Neural cell (in vitro differentiated cells): ENCODE measurements around the gene LGALS3BP. TPM values are rescaled to one million over a fixed set of nuclear protein-coding genes. Genes with fewer than 3 reads are reported as not detected.

Experiments used
- H2AFZ ChIP-seq: fragments of 200-600, 300-800 bp; sonication (generic), shearing (Covaris generic); 2 replicates; pipeline ENCODE4 v1.6.0; 2014; ENCODE audit warnings: low read depth, mild to moderate bottlenecking, antibody characterized with exemption, low read length, moderate library complexity
- H3F3A ChIP-seq: fragments of 200-600 bp; shearing (Covaris generic); 2 replicates; pipeline ENCODE4 v1.6.1; 2016; ENCODE audit warnings: mild to moderate bottlenecking, moderate library complexity, mixed read lengths, antibody characterized with exemption, low read length; ENCODE audit not compliant: insufficient read depth, poor library complexity, severe bottlenecking
- H3K27ac ChIP-seq: fragments of 200-600, 300-800 bp; sonication (generic), shearing (Covaris generic); 2 replicates; pipeline ENCODE4 v1.5.1; 2014; ENCODE audit warnings: mild to moderate bottlenecking, low read length, moderate library complexity
- H3K27me3 ChIP-seq: fragments of 300-800, 200-600 bp; sonication (generic), shearing (Covaris generic); 2 replicates; pipeline ENCODE4 v1.6.0; 2014; ENCODE audit warnings: mild to moderate bottlenecking, low read depth, low read length, moderate library complexity; ENCODE audit not compliant: insufficient read depth
- H3K36me3 ChIP-seq: fragments of 300-800, 200-600 bp; sonication (generic), shearing (Covaris generic); 2 replicates; pipeline ENCODE4 v1.5.1; 2014; ENCODE audit warnings: mild to moderate bottlenecking, antibody characterized with exemption, low read length, moderate library complexity; ENCODE audit not compliant: insufficient read depth
- H3K4me2 ChIP-seq: fragments of 300-800, 200-600 bp; sonication (generic), shearing (Covaris generic); 2 replicates; pipeline ENCODE4 v1.6.0; 2014; ENCODE audit warnings: mild to moderate bottlenecking, low read length
- H3K4me3 ChIP-seq: fragments of 300-800, 200-600 bp; sonication (generic), shearing (Covaris generic); 2 replicates; pipeline ENCODE4 v1.5.1; 2014; ENCODE audit warnings: mild to moderate bottlenecking, low read length, moderate library complexity
- H3K79me2 ChIP-seq: fragments of 200-600 bp; shearing (Covaris generic); replicated peaks from 2 replicates; pipeline ENCODE4 v1.6.0; 2014; ENCODE audit warnings: mild to moderate bottlenecking, low read length, moderate library complexity; ENCODE audit not compliant: insufficient read depth
- H3K9ac ChIP-seq: fragments of 300-800, 200-600 bp; sonication (generic), shearing (Covaris generic); 2 replicates; pipeline ENCODE4 v1.6.1; 2016; ENCODE audit warnings: mild to moderate bottlenecking, low read length, mixed read lengths
- H3K9me2 ChIP-seq: fragments of 200-600 bp; shearing (Covaris generic); 2 replicates; pipeline ENCODE4 v1.6.1; 2016; ENCODE audit warnings: mild to moderate bottlenecking, low read length, mixed read lengths; ENCODE audit not compliant: insufficient read depth
- H3K9me3 ChIP-seq: fragments of 200-600, 300-800 bp; sonication (generic), shearing (Covaris generic); 2 replicates; pipeline ENCODE4 v1.6.1; 2016; ENCODE audit warnings: mild to moderate bottlenecking, mixed run types, low read length, moderate library complexity, mixed read lengths
- H4K20me1 ChIP-seq: fragments of 200-600 bp; shearing (Covaris generic); 2 replicates; pipeline ENCODE4 v1.6.1; 2016; ENCODE audit warnings: mild to moderate bottlenecking, mixed run types; ENCODE audit not compliant: insufficient read depth
- CTCF ChIP-seq: fragments of 450-650 bp; IDR thresholded peaks from 2 replicates; pipeline ENCODE4 v1.5.1; 2014; ENCODE audit warnings: antibody characterized with exemption, mild to moderate bottlenecking, moderate library complexity; ENCODE audit not compliant: poor library complexity, severe bottlenecking
- EP300 ChIP-seq: fragments of 450-650 bp; conservative IDR thresholded peaks from 2 replicates; pipeline ENCODE4 v1.6.1; 2014; ENCODE audit warnings: antibody characterized with exemption, mild to moderate bottlenecking, moderate library complexity; ENCODE audit not compliant: poor library complexity, severe bottlenecking
- EZH2 ChIP-seq: fragments of 200-600, 300-800 bp; shearing (Covaris generic), sonication (generic); IDR thresholded peaks from 2 replicates; pipeline ENCODE4 v1.6.1; 2014; ENCODE audit warnings: antibody characterized with exemption, low read length, borderline replicate concordance, mild to moderate bottlenecking; ENCODE audit not compliant: insufficient read depth, poor library complexity, severe bottlenecking
- MXI1 ChIP-seq: fragments of 450-650 bp; conservative IDR thresholded peaks from 2 replicates; pipeline ENCODE4 v1.6.1; 2014; ENCODE audit warnings: antibody characterized with exemption, mild to moderate bottlenecking; ENCODE audit not compliant: poor library complexity, severe bottlenecking
- POLR2AphosphoS5 ChIP-seq: IDR thresholded peaks from 2 replicates; pipeline ENCODE4 v1.6.1; 2012
- RAD21 ChIP-seq: fragments of 450-650 bp; conservative IDR thresholded peaks from 2 replicates; pipeline ENCODE4 v1.6.1; 2014; ENCODE audit warnings: antibody characterized with exemption, mild to moderate bottlenecking, moderate library complexity
- REST ChIP-seq: IDR thresholded peaks from 2 replicates; pipeline ENCODE4 v1.6.1; 2012; ENCODE audit warnings: borderline replicate concordance
- SMC3 ChIP-seq: fragments of 450-650 bp; conservative IDR thresholded peaks from 2 replicates; pipeline ENCODE4 v1.6.1; 2014; ENCODE audit warnings: antibody characterized with exemption, mild to moderate bottlenecking, moderate library complexity; ENCODE audit not compliant: poor library complexity
- TAF1 ChIP-seq: IDR thresholded peaks from 2 replicates; pipeline ENCODE4 v1.6.1; 2012; ENCODE audit warnings: low read depth
- polyA plus RNA-seq: library from polyadenylated mRNA; depleted of rRNA; stranded (reverse); fragments of >200 nt; gene quantifications from 2 replicates; pipeline ENCODE4 v1.2.3, GENCODE V29; 2014

The LGALS3BP gene
- polyA plus RNA-seq, 1 donor from 2014 or later: 5.4 TPM

GRCh38 chr17:78947235-78948149 is 32.2 kb downstream of the LGALS3BP start:
- H3K9me2 ChIP-seq: no peaks in the 10 kb centered on the region
- H3K36me3 ChIP-seq: no peaks in the 10 kb centered on the region
- H3F3A ChIP-seq: no peaks in the 10 kb centered on the region
- no peak overlapping the region for H3K27ac ChIP-seq
- no peaks in the 10 kb centered on the region for H3K79me2 ChIP-seq
- no peak overlapping the region for H3K4me2 ChIP-seq
- H4K20me1 ChIP-seq: no peaks in the 10 kb centered on the region
- TF ChIP-seq EZH2 (no peak), RAD21 (no peak), POLR2AphosphoS5 (no peak), SMC3 (no peak), MXI1 (no peak), REST (no peak), CTCF (no peak), TAF1 (no peak), EP300 (no peak)
- H3K9me3 ChIP-seq: peaks cover 4% of the 10 kb centered on the region
- H2AFZ ChIP-seq: no peak overlapping the region
- H3K27me3 ChIP-seq: no peaks in the 10 kb centered on the region
- no peak overlapping the region for H3K9ac ChIP-seq
- H3K4me3 ChIP-seq: no peak overlapping the region

GRCh38 chr17:78946631-78947030 is 33.1 kb downstream of the LGALS3BP start:
- H3K9me2 ChIP-seq: no peaks in the 10 kb centered on the region
- no peaks in the 10 kb centered on the region for H3K27me3 ChIP-seq
- TF ChIP-seq REST (no peak), EP300 (no peak), POLR2AphosphoS5 (no peak)
- no peaks in the 10 kb centered on the region for H3K79me2 ChIP-seq
- H3K9ac ChIP-seq: no peak overlapping the region
- no peaks in the 10 kb centered on the region for H4K20me1 ChIP-seq
- H3K4me2 ChIP-seq: no peak overlapping the region
- H3K36me3 ChIP-seq: no peaks in the 10 kb centered on the region
- H3K9me3 ChIP-seq: peaks cover 4% of the 10 kb centered on the region
- no peak overlapping the region for H3K27ac ChIP-seq
- H3F3A ChIP-seq: no peaks in the 10 kb centered on the region
- H2AFZ ChIP-seq: no peak overlapping the region
- no peak overlapping the region for H3K4me3 ChIP-seq
